HCT116 (cell line): ENCODE data around the gene MLKL. TPM values are rescaled to one million over a fixed set of nuclear protein-coding genes. Genes with fewer than 3 reads are reported as not detected.
A peak's percentile ranks its signal among the peaks of the same experiment; 100 is the strongest.

Source experiments
- ATAC-seq: fragments of 200-7000 bp; cut with Tn5 transposase; 2 replicates; pipeline ENCODE4 v1.9.1; 2020; ENCODE audit warnings: mild to moderate bottlenecking, moderate library complexity
- BruUV-seq: library from RNA; stranded (reverse); fragments of 400-500 nt; replicated peaks from 2 replicates; lab custom pipeline; 2021; lab: Mats Ljungman, UMichigan
- CTCF ChIA-PET: fragments of 300-600 bp; sonication (Branson Sonifier 250); formaldehyde crosslinking; loops from one replicate; lab custom pipeline; 2021; ENCODE audit warnings: antibody characterized with exemption; lab: Charles Lee
- POLR2A ChIA-PET: fragments of 300-600, 350-600 bp; sonication (Branson Sonifier 250); formaldehyde crosslinking; loops from one replicate; lab custom pipeline; 2021; ENCODE audit warnings: antibody characterized with exemption; lab: Charles Lee
- RAD21 ChIA-PET, 2 experiments: fragments of 300-600 bp; sonication (Branson Sonifier 250); formaldehyde crosslinking; loops; one replicate each; lab custom pipeline; 2023; ENCODE audit warnings: low total read pairs in 2 of 2; ENCODE audit not compliant: uncharacterized antibody in 2 of 2, unreplicated experiment in 2 of 2, low non-redundant PET in 1 of 2; lab: Charles Lee
- DNase-seq: peaks from one replicate; pipeline ENCODE4 v3.0.0-alpha.2; 2010; ENCODE audit warnings: low read depth, low spot score
- H2AFZ ChIP-seq: fragments of 200-600 bp; shearing (Covaris generic), sonication (generic); 2 replicates; pipeline ENCODE4 v1.6.1; 2017; ENCODE audit warnings: low read depth, mixed run types, mixed read lengths, antibody characterized with exemption, low read length; ENCODE audit not compliant: poor library complexity, severe bottlenecking
- H3K27ac ChIP-seq: 2 replicates; pipeline ENCODE4 v1.5.1; 2012; ENCODE audit warnings: low read depth, low read length
- H3K27me3 ChIP-seq: fragments of 200-600 bp; sonication (generic); 2 replicates; pipeline ENCODE4 v1.6.1; 2016; ENCODE audit warnings: mixed run types, low read length, mixed read lengths; ENCODE audit not compliant: insufficient read depth
- H3K36me3 ChIP-seq, 2 experiments: fragments of 200-500 bp in 1 of 2; fragments of 200-600 bp in 1 of 2; sonication (Bioruptor generic) in 1 of 2; sonication (generic) in 1 of 2; 2 replicates each; pipeline versions ENCODE4 v1.5.1 to v1.6.1; 2014 to 2016; ENCODE audit warnings: low read length in 2 of 2, inconsistent platforms in 1 of 2, mixed read lengths in 1 of 2, mixed run types in 1 of 2; ENCODE audit not compliant: insufficient read depth in 2 of 2, control insufficient read depth in 1 of 2
- H3K4me1 ChIP-seq, 2 experiments: fragments of 200-600 bp in 1 of 2; sonication (generic) in 1 of 2; 2 replicates each; pipeline versions ENCODE4 v1.5.1 to v1.6.1; 2012 to 2017; ENCODE audit warnings: low read length in 2 of 2, inconsistent platforms in 1 of 2, mild to moderate bottlenecking in 1 of 2, mixed read lengths in 1 of 2, mixed run types in 1 of 2, moderate library complexity in 1 of 2; ENCODE audit not compliant: insufficient read depth in 2 of 2, control insufficient read depth in 1 of 2
- H3K4me2 ChIP-seq: fragments of 200-600 bp; sonication (generic); 2 replicates; pipeline ENCODE4 v1.6.1; 2017; ENCODE audit warnings: mixed run types, low read length, mixed read lengths
- H3K4me3 ChIP-seq, 2 experiments: fragments of 200-600 bp in 1 of 2; sonication (generic) in 1 of 2; replicated peaks in 1 of 2; 2 replicates each; pipeline ENCODE4 v1.5.1; 2011 to 2016; ENCODE audit warnings: low read length in 2 of 2, control low read depth in 1 of 2, low read depth in 1 of 2, mild to moderate bottlenecking in 1 of 2, mixed read lengths in 1 of 2, mixed run types in 1 of 2
- H3K79me2 ChIP-seq: fragments of 200-600 bp; sonication (generic); 2 replicates; pipeline ENCODE4 v1.6.1; 2017; ENCODE audit warnings: mild to moderate bottlenecking, mixed run types, low read length, moderate library complexity, mixed read lengths; ENCODE audit not compliant: insufficient read depth
- H3K9ac ChIP-seq: fragments of 200-600 bp; sonication (generic); 2 replicates; pipeline ENCODE4 v1.6.1; 2016; ENCODE audit warnings: low read length, mixed read lengths
- H3K9me2 ChIP-seq: fragments of 200-600 bp; sonication (generic), shearing (Covaris generic); 2 replicates; pipeline ENCODE4 v1.6.1; 2017; ENCODE audit warnings: mixed run types, mild to moderate bottlenecking, moderate library complexity; ENCODE audit not compliant: insufficient read depth
- H3K9me3 ChIP-seq, 2 experiments: fragments of 200-500 bp in 1 of 2; fragments of 200-600 bp in 1 of 2; sonication (Bioruptor generic) in 1 of 2; sonication (generic) in 1 of 2; 2 replicates each; pipeline ENCODE4 v1.6.1; 2014 to 2017; ENCODE audit warnings: low read length in 2 of 2, mixed read lengths in 2 of 2, inconsistent platforms in 1 of 2, low read depth in 1 of 2, mild to moderate bottlenecking in 1 of 2, mixed run types in 1 of 2, moderate library complexity in 1 of 2; ENCODE audit not compliant: control insufficient read depth in 1 of 2, insufficient read depth in 1 of 2
- H4K20me1 ChIP-seq: fragments of 200-600 bp; sonication (generic), shearing (Covaris generic); 2 replicates; pipeline ENCODE4 v1.6.1; 2017; ENCODE audit warnings: mixed run types, mild to moderate bottlenecking, moderate library complexity; ENCODE audit not compliant: insufficient read depth
- CBX3 ChIP-seq: IDR thresholded peaks from 2 replicates; pipeline ENCODE4 v1.6.1; 2012; ENCODE audit warnings: low read depth
- EZH2 ChIP-seq: fragments of 200-600 bp; sonication (generic); IDR thresholded peaks from 2 replicates; pipeline ENCODE4 v1.6.1; 2017; ENCODE audit warnings: antibody characterized with exemption, mixed run types
- EZH2phosphoT487 ChIP-seq: fragments of 200-600 bp; IDR thresholded peaks from 2 replicates; pipeline ENCODE4 v1.6.1; 2018; ENCODE audit warnings: antibody characterized with exemption, borderline replicate concordance
- FOSL1 ChIP-seq: IDR thresholded peaks from 2 replicates; pipeline ENCODE4 v1.6.1; 2012; ENCODE audit warnings: low read depth
- JUND ChIP-seq: IDR thresholded peaks from 2 replicates; pipeline ENCODE4 v1.6.1; 2012
- RAD21 ChIP-seq: IDR thresholded peaks from 2 replicates; pipeline ENCODE4 v1.6.1; 2012; ENCODE audit warnings: low read depth, mild to moderate bottlenecking
- SIN3A ChIP-seq: IDR thresholded peaks from 2 replicates; pipeline ENCODE4 v1.6.1; 2012; ENCODE audit warnings: low read depth
- SRF ChIP-seq: IDR thresholded peaks from 2 replicates; pipeline ENCODE4 v1.6.1; 2012; ENCODE audit warnings: low read depth
- YY1 ChIP-seq: IDR thresholded peaks from 2 replicates; pipeline ENCODE4 v1.6.1; 2011; ENCODE audit warnings: low read length, low read depth, moderate library complexity, mild to moderate bottlenecking; ENCODE audit not compliant: insufficient replicate concordance; ENCODE audit errors: extremely low read depth
- ZBTB33 ChIP-seq: IDR thresholded peaks from 2 replicates; pipeline ENCODE4 v1.6.1; 2011; ENCODE audit warnings: mild to moderate bottlenecking, low read length, moderate library complexity; ENCODE audit not compliant: insufficient replicate concordance; ENCODE audit errors: extremely low read depth
- ZFX ChIP-seq: fragments of 450-650 bp; IDR thresholded peaks from 2 replicates; pipeline ENCODE4 v1.6.1; 2017
- intact Hi-C: fragments of 100-400 bp; cut with micrococcal nuclease; formaldehyde crosslinking; loops from 2 replicates; pipeline ENCODE4 v1.10.0; 2022
- total RNA-seq: library from RNA; stranded (reverse); gene quantifications from one replicate; pipeline ENCODE4 v1.2.1, GENCODE V29; 2021; ENCODE audit not compliant: unreplicated experiment

The MLKL gene
- total RNA-seq, 1 experiment from 2014 or later, result 8.3 TPM

- no peak for DNase-seq
- H3K27me3 ChIP-seq, result no peaks in the 10 kb centered on the region
- POLR2A ChIA-PET, result no interaction called here
- H4K20me1 ChIP-seq, result no peaks in the 10 kb centered on the region
- no peaks in the 10 kb centered on the region for H3K36me3 ChIP-seq
- H3K4me3 ChIP-seq, result peak overlapping the region; percentile 33 to 52
- RAD21 ChIA-PET, result no interaction called here
- no peaks in the 10 kb centered on the region for H3K79me2 ChIP-seq
- TF ChIP-seq ZFX (no peak), SIN3A (no peak), JUND (no peak), FOSL1 (no peak), ZBTB33 (no peak), CBX3 (no peak), EZH2phosphoT487 (no peak), YY1 (no peak), SRF (no peak), RAD21 (no peak), EZH2 (no peak)
- TF ChIP-seq, all 23 proteins: peak for 0
- Histone ChIP-seq H3K9me3 (no peaks in the 10 kb centered on the region), H3K4me2 (peak overlapping the region; percentile 87), H2AFZ (peak overlapping the region; percentile 20), H3K9ac (peak overlapping the region; percentile 64), H3K27ac (peak overlapping the region; percentile 42), H3K4me1 (peaks cover 45 to 77% of the 10 kb centered on the region in 2 experiments), H3K9me2 (no peaks in the 10 kb centered on the region)
- CTCF ChIA-PET, result interaction anchor here (1.1 to 1.2 kb wide), 2 partner anchors 10 to 119 kb away, joined by 3 to 4 read pairs; no protein-coding TSS in a partner anchor
- intact Hi-C loops, result no loop called here
- BruUV-seq, result TSS peak; percentile 93
- ATAC-seq, result peak; percentile 24; the same call in 1 of the 2 replicates
Observed at GRCh38 chr16:74743045-74743667, 42.5 kb upstream of the MLKL start.
